Measurements from ENCODE around the gene LIMA1.
A peak's percentile ranks its signal among the peaks of the same experiment; 100 is the strongest.

The LIMA1 gene

DNA sequence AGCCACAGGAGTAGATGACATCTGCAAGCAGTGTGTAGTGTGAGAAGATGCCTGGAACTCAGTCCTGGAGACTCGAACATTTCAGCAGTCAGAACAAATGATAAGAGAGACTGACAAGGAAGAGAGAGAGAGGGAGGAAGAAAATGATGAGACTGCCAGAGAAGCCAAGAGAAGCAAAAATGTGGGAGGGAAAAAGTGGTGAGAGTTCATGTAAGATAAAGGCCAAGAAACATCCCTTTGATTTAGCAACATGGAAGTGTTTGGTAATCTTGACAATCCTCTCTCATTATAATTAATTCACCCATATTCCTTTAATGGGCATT is 42.6 kb downstream of the LIMA1 start:
- Histone ChIP-seq H3K4me1 (ENCODE audit: control insufficient read depth in 1 of 2, insufficient read depth in 2 of 2, low read length in 2 of 2) (peaks cover 19 to 27% of the 10 kb centered on the region in 2 experiments), H3K4me2 (ENCODE audit: low read length) (no peak overlapping the region), H3K79me2 (ENCODE audit: control insufficient read depth, insufficient read depth, low read length, poor library complexity) (peaks cover 2% of the 10 kb centered on the region), H2BK120ac (ENCODE audit: insufficient read depth, low read length, poor library complexity) (peak overlapping the region; percentile 47), H3K79me1 (ENCODE audit: low read length) (peaks cover 24% of the 10 kb centered on the region), H3K4me3 (ENCODE audit: low read depth, low read length) (no peak overlapping the region), H3K9ac (ENCODE audit: low read length) (no peak overlapping the region), H2AK5ac (ENCODE audit: low read length) (no peak overlapping the region), H3K4ac (ENCODE audit: low read depth, low read length) (no peak overlapping the region), H2BK5ac (ENCODE audit: low read depth, low read length, poor library complexity) (peak overlapping the region; percentile 22), H4K91ac (ENCODE audit: low read depth, low read length) (no peak overlapping the region), H3K14ac (ENCODE audit: low read length) (no peak overlapping the region), H4K8ac (ENCODE audit: low read depth, low read length) (no peak overlapping the region), H3K18ac (ENCODE audit: low read length) (no peak overlapping the region), H4K12ac (ENCODE audit: low read depth, low read length) (no peak overlapping the region), H2AFZ (ENCODE audit: insufficient read depth, low read length, poor library complexity) (no peak overlapping the region), H2BK12ac (ENCODE audit: low read length) (peak overlapping the region; percentile 15), H3K9me3 (ENCODE audit: insufficient read depth, low read depth, low read length) (no peaks in the 10 kb centered on the region), H3K36me3 (ENCODE audit: control insufficient read depth in 1 of 2, insufficient read depth in 2 of 2, low read length in 2 of 2) (no peaks in the 10 kb centered on the region), H3K23ac (ENCODE audit: low read length) (no peak overlapping the region), H3K27ac (ENCODE audit: low read depth, low read length) (peak overlapping the region; percentile 71), H3K27me3 (ENCODE audit: insufficient read depth, low read length) (no peaks in the 10 kb centered on the region)
- no CpG with 5 or more reads among the region's 1 CpG for WGBS (ENCODE audit: extremely low coverage, insufficient coverage, insufficient read length)
- peak; percentile 35 to 77 for DNase-seq

GRCh38 chr12:50240096-50240791 is 43.1 kb downstream of the LIMA1 start:
- H2BK120ac ChIP-seq (ENCODE audit: insufficient read depth, low read length, poor library complexity), result peak overlapping the region; percentile 47
- H3K36me3 ChIP-seq (ENCODE audit: control insufficient read depth in 1 of 2, insufficient read depth in 2 of 2, low read length in 2 of 2), result no peaks in the 10 kb centered on the region
- DNase-seq, result peak in 1 of 2 donors; percentile 28
- H3K27me3 ChIP-seq (ENCODE audit: insufficient read depth, low read length), result no peaks in the 10 kb centered on the region
- peak overlapping the region; percentile 71 for H3K27ac ChIP-seq (ENCODE audit: low read depth, low read length)
- no peak overlapping the region for H3K9ac ChIP-seq (ENCODE audit: low read length)
- H3K18ac ChIP-seq (ENCODE audit: low read length), result no peak overlapping the region
- H3K4me2 ChIP-seq (ENCODE audit: low read length), result no peak overlapping the region
- peaks cover 24% of the 10 kb centered on the region for H3K79me1 ChIP-seq (ENCODE audit: low read length)
- H3K4me1 ChIP-seq (ENCODE audit: control insufficient read depth in 1 of 2, insufficient read depth in 2 of 2, low read length in 2 of 2), result peaks cover 19 to 27% of the 10 kb centered on the region in 2 experiments
- H4K12ac ChIP-seq (ENCODE audit: low read depth, low read length), result no peak overlapping the region
- no peak overlapping the region for H3K14ac ChIP-seq (ENCODE audit: low read length)
- no peak overlapping the region for H4K8ac ChIP-seq (ENCODE audit: low read depth, low read length)
- H2AFZ ChIP-seq (ENCODE audit: insufficient read depth, low read length, poor library complexity), result no peak overlapping the region
- H4K91ac ChIP-seq (ENCODE audit: low read depth, low read length), result no peak overlapping the region
- peak overlapping the region; percentile 22 for H2BK5ac ChIP-seq (ENCODE audit: low read depth, low read length, poor library complexity)
- 100% methylated on average over 1 of the region's 7 CpGs for WGBS (ENCODE audit: extremely low coverage, insufficient coverage, insufficient read length)
- H3K4ac ChIP-seq (ENCODE audit: low read depth, low read length), result no peak overlapping the region
- no peak overlapping the region for H2AK5ac ChIP-seq (ENCODE audit: low read length)
- peaks cover 2% of the 10 kb centered on the region for H3K79me2 ChIP-seq (ENCODE audit: control insufficient read depth, insufficient read depth, low read length, poor library complexity)
- H3K4me3 ChIP-seq (ENCODE audit: low read depth, low read length), result no peak overlapping the region
- no peak overlapping the region for H3K23ac ChIP-seq (ENCODE audit: low read length)
- no peaks in the 10 kb centered on the region for H3K9me3 ChIP-seq (ENCODE audit: insufficient read depth, low read depth, low read length)
- H2BK12ac ChIP-seq (ENCODE audit: low read length), result peak overlapping the region; percentile 15

- Histone ChIP-seq H3K4ac (ENCODE audit: low read depth, low read length) (peak overlapping the region; percentile 47), H3K9me3 (ENCODE audit: insufficient read depth, low read depth, low read length) (no peaks in the 10 kb centered on the region), H3K14ac (ENCODE audit: low read length) (peak overlapping the region; percentile 20), H3K18ac (ENCODE audit: low read length) (peak overlapping the region; percentile 35), H2BK5ac (ENCODE audit: low read depth, low read length, poor library complexity) (peak overlapping the region; percentile 43), H2AFZ (ENCODE audit: insufficient read depth, low read length, poor library complexity) (no peak overlapping the region), H3K79me1 (ENCODE audit: low read length) (peaks cover 19% of the 10 kb centered on the region), H3K27me3 (ENCODE audit: insufficient read depth, low read length) (no peaks in the 10 kb centered on the region), H2BK12ac (ENCODE audit: low read length) (peak overlapping the region; percentile 89), H3K36me3 (ENCODE audit: control insufficient read depth in 1 of 2, insufficient read depth in 2 of 2, low read length in 2 of 2) (no peaks in the 10 kb centered on the region), H2AK5ac (ENCODE audit: low read length) (peak overlapping the region; percentile 94), H3K23ac (ENCODE audit: low read length) (no peak overlapping the region), H3K4me1 (ENCODE audit: control insufficient read depth in 1 of 2, insufficient read depth in 2 of 2, low read length in 2 of 2) (peaks cover 23% of the 10 kb centered on the region in 2 experiments), H4K12ac (ENCODE audit: low read depth, low read length) (no peak overlapping the region), H4K91ac (ENCODE audit: low read depth, low read length) (peak overlapping the region; percentile 35), H3K27ac (ENCODE audit: low read depth, low read length) (peak overlapping the region; percentile 55), H2BK120ac (ENCODE audit: insufficient read depth, low read length, poor library complexity) (peak overlapping the region; percentile 81), H3K4me2 (ENCODE audit: low read length) (no peak overlapping the region), H3K9ac (ENCODE audit: low read length) (no peak overlapping the region), H3K79me2 (ENCODE audit: control insufficient read depth, insufficient read depth, low read length, poor library complexity) (peaks cover 2% of the 10 kb centered on the region), H3K4me3 (ENCODE audit: low read depth, low read length) (no peak overlapping the region), H4K8ac (ENCODE audit: low read depth, low read length) (no peak overlapping the region)
- no CpG with 5 or more reads among the region's 10 CpGs for WGBS (ENCODE audit: extremely low coverage, insufficient coverage, insufficient read length)
- DNase-seq, result no peak
These were observed 43.9 kb downstream of the LIMA1 start for GRCh38 chr12:50239355-50239891.

- H3K27me3 ChIP-seq (ENCODE audit: insufficient read depth, low read length), result no peaks in the 10 kb centered on the region
- no peak overlapping the region for H4K8ac ChIP-seq (ENCODE audit: low read depth, low read length)
- no peak overlapping the region for H4K12ac ChIP-seq (ENCODE audit: low read depth, low read length)
- H3K9ac ChIP-seq (ENCODE audit: low read length), result no peak overlapping the region
- no peak overlapping the region for H3K18ac ChIP-seq (ENCODE audit: low read length)
- WGBS (ENCODE audit: extremely low coverage, insufficient coverage, insufficient read length), result no CpG with 5 or more reads among the region's 3 CpGs
- H3K4me2 ChIP-seq (ENCODE audit: low read length), result no peak overlapping the region
- no peak overlapping the region for H3K4ac ChIP-seq (ENCODE audit: low read depth, low read length)
- H3K23ac ChIP-seq (ENCODE audit: low read length), result no peak overlapping the region
- H2AK5ac ChIP-seq (ENCODE audit: low read length), result no peak overlapping the region
- H4K91ac ChIP-seq (ENCODE audit: low read depth, low read length), result no peak overlapping the region
- H2BK12ac ChIP-seq (ENCODE audit: low read length), result no peak overlapping the region
- H2BK5ac ChIP-seq (ENCODE audit: low read depth, low read length, poor library complexity), result no peak overlapping the region
- H2AFZ ChIP-seq (ENCODE audit: insufficient read depth, low read length, poor library complexity), result no peak overlapping the region
- H3K79me1 ChIP-seq (ENCODE audit: low read length), result peaks cover 4% of the 10 kb centered on the region
- H3K27ac ChIP-seq (ENCODE audit: low read depth, low read length), result no peak overlapping the region
- H3K36me3 ChIP-seq (ENCODE audit: control insufficient read depth in 1 of 2, insufficient read depth in 2 of 2, low read length in 2 of 2), result peaks cover 0 to 1% of the 10 kb centered on the region in 2 experiments
- no peak overlapping the region for H3K4me3 ChIP-seq (ENCODE audit: low read depth, low read length)
- H3K14ac ChIP-seq (ENCODE audit: low read length), result no peak overlapping the region
- no peaks in the 10 kb centered on the region for H3K9me3 ChIP-seq (ENCODE audit: insufficient read depth, low read depth, low read length)
- peak; percentile 87 for DNase-seq
- H3K4me1 ChIP-seq (ENCODE audit: control insufficient read depth in 1 of 2, insufficient read depth in 2 of 2, low read length in 2 of 2), result peaks cover 5 to 7% of the 10 kb centered on the region in 2 experiments
- no peak overlapping the region for H2BK120ac ChIP-seq (ENCODE audit: insufficient read depth, low read length, poor library complexity)
- H3K79me2 ChIP-seq (ENCODE audit: control insufficient read depth, insufficient read depth, low read length, poor library complexity), result no peaks in the 10 kb centered on the region
These were observed 49.0 kb downstream of the LIMA1 start for GRCh38 chr12:50234347-50234746.
